Keratinocyte (primary cell): ENCODE data around the gene CACNA1B. TPM values are rescaled to one million over a fixed set of nuclear protein-coding genes. Genes with fewer than 3 reads are reported as not detected.

ENCODE experiments used
- DNase-seq: peaks from one replicate; pipeline ENCODE4 v3.0.0-alpha.2; 2011; ENCODE audit warnings: low read depth, missing footprints, low spot score
- FAIRE-seq: peaks from 2 replicates; lab custom pipeline; 2011; peaks lifted over from hg19 to GRCh38; lab: Jason Lieb, UNC
- H2AFZ ChIP-seq: 2 replicates; pipeline ENCODE4 v1.6.0; 2012; ENCODE audit warnings: low read length, control low read depth, inconsistent platforms; ENCODE audit not compliant: control insufficient read depth
- H3K27ac ChIP-seq: 2 replicates; pipeline ENCODE4 v1.5.1; 2011; ENCODE audit warnings: low read length; ENCODE audit not compliant: control insufficient read depth, insufficient read depth
- H3K27me3 ChIP-seq: 3 replicates; pipeline ENCODE4 v1.6.0; 2011; ENCODE audit warnings: low read length; ENCODE audit not compliant: control insufficient read depth, insufficient read depth; ENCODE audit errors: extremely low read depth
- H3K36me3 ChIP-seq, 2 experiments: 2 replicates in 1 of 2; 3 replicates in 1 of 2; pipeline ENCODE4 v1.5.1; 2011; ENCODE audit warnings: low read length in 2 of 2, mild to moderate bottlenecking in 1 of 2; ENCODE audit not compliant: control insufficient read depth in 2 of 2, insufficient read depth in 2 of 2; ENCODE audit errors: extremely low read depth in 1 of 2
- H3K4me1 ChIP-seq: 3 replicates; pipeline ENCODE4 v1.5.1; 2011; ENCODE audit warnings: low read length; ENCODE audit not compliant: control insufficient read depth, insufficient read depth; ENCODE audit errors: extremely low read depth
- H3K4me2 ChIP-seq: 3 replicates; pipeline ENCODE4 v1.6.0; 2011; ENCODE audit warnings: low read depth, low read length; ENCODE audit not compliant: control insufficient read depth, insufficient read depth; ENCODE audit errors: extremely low read depth
- H3K4me3 ChIP-seq, 3 experiments: fragments of 200-600 bp in 1 of 3; sonication (generic) in 1 of 3; 2 replicates in 2 of 3; 3 replicates in 1 of 3; pipeline ENCODE4 v1.5.1; 2011 to 2016; ENCODE audit warnings: low read length in 3 of 3, mild to moderate bottlenecking in 3 of 3, control low read depth in 2 of 3, inconsistent platforms in 1 of 3, low read depth in 1 of 3, mixed read lengths in 1 of 3, mixed run types in 1 of 3, moderate library complexity in 1 of 3; ENCODE audit not compliant: control insufficient read depth in 2 of 3, insufficient read depth in 2 of 3; ENCODE audit errors: extremely low read depth in 1 of 3
- H3K79me2 ChIP-seq: 2 replicates; pipeline ENCODE4 v1.6.0; 2012; ENCODE audit warnings: low read length; ENCODE audit not compliant: control insufficient read depth, insufficient read depth
- H3K9ac ChIP-seq: 3 replicates; pipeline ENCODE4 v1.6.0; 2011; ENCODE audit warnings: low read length; ENCODE audit not compliant: control insufficient read depth, insufficient read depth; ENCODE audit errors: extremely low read depth
- H3K9me1 ChIP-seq: 3 replicates; pipeline ENCODE4 v1.6.0; 2011; ENCODE audit warnings: low read length; ENCODE audit not compliant: control insufficient read depth, insufficient read depth; ENCODE audit errors: extremely low read depth
- H3K9me3 ChIP-seq: 2 replicates; pipeline ENCODE4 v1.5.1; 2012; ENCODE audit warnings: low read depth, low read length; ENCODE audit not compliant: control insufficient read depth
- H4K20me1 ChIP-seq: 3 replicates; pipeline ENCODE4 v1.6.0; 2011; ENCODE audit warnings: low read length; ENCODE audit not compliant: control insufficient read depth, insufficient read depth; ENCODE audit errors: extremely low read depth
- CTCF ChIP-seq, 3 experiments: IDR thresholded peaks in 1 of 3; conservative IDR thresholded peaks in 1 of 3; optimal IDR thresholded peaks in 1 of 3; 2 replicates in 2 of 3; 3 replicates in 1 of 3; pipeline versions ENCODE3 to v1.5.1; 2011; ENCODE audit warnings: low read length in 3 of 3, mild to moderate bottlenecking in 3 of 3, moderate library complexity in 2 of 3, control low read depth in 1 of 3, inconsistent platforms in 1 of 3; ENCODE audit not compliant: insufficient read depth in 2 of 3; ENCODE audit errors: extremely low read depth in 1 of 3
- EZH2 ChIP-seq: IDR thresholded peaks from one replicate; pipeline ENCODE4 v1.6.1; 2012; ENCODE audit warnings: inconsistent platforms, mild to moderate bottlenecking, low read length, moderate library complexity
- dilution Hi-C: fragments of 300-500 bp; cut with MboI; formaldehyde crosslinking; loops from one replicate; pipeline ENCODE4 v1.7.0; 2020; ENCODE audit warnings: low sequenced_read_pairs; ENCODE audit not compliant: extremely low pct_ligation_motif_present
- polyA plus RNA-seq, 5 experiments: library from polyadenylated mRNA; depleted of rRNA in 3 of 5; stranded (reverse) in 3 of 5; stranded (forward) in 1 of 5; unstranded in 1 of 5; fragments of >200 nt; gene quantifications; 1 replicate in 1 of 5; 2 replicates in 3 of 5; 3 replicates in 1 of 5; pipeline versions ENCODE4 v1.2.1 to v1.2.3, GENCODE V29; 2011 to 2012; ENCODE audit warnings: missing spikeins in 2 of 5, low read depth in 1 of 5, low replicate concordance in 1 of 5

CACNA1B gene
- polyA plus RNA-seq, 1 donor (not counting 4 experiments of a cell fraction or from before 2014, with no cell fraction given): 0.01 TPM

GRCh38 chr9:138023394-138024124 is 146.0 kb downstream of the CACNA1B start:
- H3K9me3 ChIP-seq: no peaks in the 10 kb centered on the region
- H3K4me2 ChIP-seq: no peak overlapping the region
- no peak overlapping the region for H3K4me3 ChIP-seq
- dilution Hi-C loops: no loop called here
- no peak overlapping the region for H3K27ac ChIP-seq
- DNase-seq (no peak), FAIRE-seq (no peak)
- no peaks in the 10 kb centered on the region for H3K9me1 ChIP-seq
- no peak overlapping the region for H3K9ac ChIP-seq
- no peak overlapping the region for H2AFZ ChIP-seq
- TF ChIP-seq EZH2 (peak; percentile 74), CTCF (optimal IDR thresholded peaks at IDR 0.05 in 1 of 3, IDR thresholded peaks at IDR 0.05 in 1 of 3, conservative IDR thresholded peaks at IDR 0.05 in 1 of 3; ENCODE audit: extremely low read depth in 1 of 3, insufficient read depth in 2 of 3, low read length in 3 of 3) (no peak)
- H3K27me3 ChIP-seq: peaks cover 32% of the 10 kb centered on the region
- H3K79me2 ChIP-seq: no peaks in the 10 kb centered on the region
- no peaks in the 10 kb centered on the region for H3K4me1 ChIP-seq
- H4K20me1 ChIP-seq: no peaks in the 10 kb centered on the region
- no peaks in the 10 kb centered on the region for H3K36me3 ChIP-seq

GRCh38 chr9:138024131-138024530 is 146.5 kb downstream of the CACNA1B start:
- H2AFZ ChIP-seq: no peak overlapping the region
- peaks cover 32% of the 10 kb centered on the region for H3K27me3 ChIP-seq
- no peak overlapping the region for H3K9ac ChIP-seq
- TF ChIP-seq EZH2 (no peak), CTCF (optimal IDR thresholded peaks at IDR 0.05 in 1 of 3, IDR thresholded peaks at IDR 0.05 in 1 of 3, conservative IDR thresholded peaks at IDR 0.05 in 1 of 3; ENCODE audit: extremely low read depth in 1 of 3, insufficient read depth in 2 of 3, low read length in 3 of 3) (no peak)
- no peaks in the 10 kb centered on the region for H4K20me1 ChIP-seq
- FAIRE-seq: no peak
- H3K9me1 ChIP-seq: no peaks in the 10 kb centered on the region
- no peak overlapping the region for H3K4me2 ChIP-seq
- H3K79me2 ChIP-seq: no peaks in the 10 kb centered on the region
- no peak overlapping the region for H3K27ac ChIP-seq
- H3K4me3 ChIP-seq: no peak overlapping the region
- H3K4me1 ChIP-seq: no peaks in the 10 kb centered on the region
- no peaks in the 10 kb centered on the region for H3K36me3 ChIP-seq
- dilution Hi-C loops: no loop called here
- no peak for DNase-seq
- H3K9me3 ChIP-seq: no peaks in the 10 kb centered on the region
